ENCODE results near the gene KISS1.

The KISS1 gene

DNA sequence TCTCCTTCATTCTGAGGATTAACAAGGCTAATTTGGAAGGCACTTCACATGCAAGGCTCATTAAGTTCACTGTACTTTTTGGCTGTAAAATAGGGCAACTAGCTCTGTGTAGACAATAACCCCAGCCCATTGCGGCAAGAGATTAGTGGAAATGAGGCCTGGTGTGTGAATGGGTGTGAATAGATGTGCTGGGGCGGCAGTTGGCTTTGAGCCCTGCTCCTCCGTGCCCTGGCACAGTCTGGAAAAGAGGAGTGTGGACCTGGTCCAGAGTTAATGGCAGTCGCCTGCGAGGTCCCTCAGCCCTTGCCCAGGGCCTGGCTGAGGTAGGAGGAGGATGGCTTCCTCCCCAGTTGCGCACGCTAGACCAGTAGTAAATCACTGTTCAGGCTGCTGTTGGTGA, 4.8 kb downstream of the KISS1 start:
- TF ChIP-seq TAF1 (IDR thresholded peaks at IDR 0.05; ENCODE audit: borderline replicate concordance, insufficient read depth, low read length) (no peak), FOXP2 (optimal IDR thresholded peaks at IDR 0.05; ENCODE audit: borderline replicate concordance, extremely low read depth, extremely low read length, insufficient read depth) (no peak), SIN3A (IDR thresholded peaks at IDR 0.05; ENCODE audit: borderline replicate concordance, insufficient read depth, low read length) (no peak), POLR2AphosphoS5 (IDR thresholded peaks at IDR 0.05; ENCODE audit: low read depth, low read length) (no peak)
- TF ChIP-seq, protein P1, sequence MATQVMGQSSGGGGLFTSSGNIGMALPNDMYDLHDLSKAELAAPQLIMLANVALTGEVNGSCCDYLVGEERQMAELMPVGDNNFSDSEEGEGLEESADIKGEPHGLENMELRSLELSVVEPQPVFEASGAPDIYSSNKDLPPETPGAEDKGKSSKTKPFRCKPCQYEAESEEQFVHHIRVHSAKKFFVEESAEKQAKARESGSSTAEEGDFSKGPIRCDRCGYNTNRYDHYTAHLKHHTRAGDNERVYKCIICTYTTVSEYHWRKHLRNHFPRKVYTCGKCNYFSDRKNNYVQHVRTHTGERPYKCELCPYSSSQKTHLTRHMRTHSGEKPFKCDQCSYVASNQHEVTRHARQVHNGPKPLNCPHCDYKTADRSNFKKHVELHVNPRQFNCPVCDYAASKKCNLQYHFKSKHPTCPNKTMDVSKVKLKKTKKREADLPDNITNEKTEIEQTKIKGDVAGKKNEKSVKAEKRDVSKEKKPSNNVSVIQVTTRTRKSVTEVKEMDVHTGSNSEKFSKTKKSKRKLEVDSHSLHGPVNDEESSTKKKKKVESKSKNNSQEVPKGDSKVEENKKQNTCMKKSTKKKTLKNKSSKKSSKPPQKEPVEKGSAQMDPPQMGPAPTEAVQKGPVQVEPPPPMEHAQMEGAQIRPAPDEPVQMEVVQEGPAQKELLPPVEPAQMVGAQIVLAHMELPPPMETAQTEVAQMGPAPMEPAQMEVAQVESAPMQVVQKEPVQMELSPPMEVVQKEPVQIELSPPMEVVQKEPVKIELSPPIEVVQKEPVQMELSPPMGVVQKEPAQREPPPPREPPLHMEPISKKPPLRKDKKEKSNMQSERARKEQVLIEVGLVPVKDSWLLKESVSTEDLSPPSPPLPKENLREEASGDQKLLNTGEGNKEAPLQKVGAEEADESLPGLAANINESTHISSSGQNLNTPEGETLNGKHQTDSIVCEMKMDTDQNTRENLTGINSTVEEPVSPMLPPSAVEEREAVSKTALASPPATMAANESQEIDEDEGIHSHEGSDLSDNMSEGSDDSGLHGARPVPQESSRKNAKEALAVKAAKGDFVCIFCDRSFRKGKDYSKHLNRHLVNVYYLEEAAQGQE (IDR thresholded peaks at IDR 0.05; ENCODE audit: insufficient read depth in 1 of 2, low read depth in 2 of 2, low read length in 2 of 2), result no peak

DNA sequence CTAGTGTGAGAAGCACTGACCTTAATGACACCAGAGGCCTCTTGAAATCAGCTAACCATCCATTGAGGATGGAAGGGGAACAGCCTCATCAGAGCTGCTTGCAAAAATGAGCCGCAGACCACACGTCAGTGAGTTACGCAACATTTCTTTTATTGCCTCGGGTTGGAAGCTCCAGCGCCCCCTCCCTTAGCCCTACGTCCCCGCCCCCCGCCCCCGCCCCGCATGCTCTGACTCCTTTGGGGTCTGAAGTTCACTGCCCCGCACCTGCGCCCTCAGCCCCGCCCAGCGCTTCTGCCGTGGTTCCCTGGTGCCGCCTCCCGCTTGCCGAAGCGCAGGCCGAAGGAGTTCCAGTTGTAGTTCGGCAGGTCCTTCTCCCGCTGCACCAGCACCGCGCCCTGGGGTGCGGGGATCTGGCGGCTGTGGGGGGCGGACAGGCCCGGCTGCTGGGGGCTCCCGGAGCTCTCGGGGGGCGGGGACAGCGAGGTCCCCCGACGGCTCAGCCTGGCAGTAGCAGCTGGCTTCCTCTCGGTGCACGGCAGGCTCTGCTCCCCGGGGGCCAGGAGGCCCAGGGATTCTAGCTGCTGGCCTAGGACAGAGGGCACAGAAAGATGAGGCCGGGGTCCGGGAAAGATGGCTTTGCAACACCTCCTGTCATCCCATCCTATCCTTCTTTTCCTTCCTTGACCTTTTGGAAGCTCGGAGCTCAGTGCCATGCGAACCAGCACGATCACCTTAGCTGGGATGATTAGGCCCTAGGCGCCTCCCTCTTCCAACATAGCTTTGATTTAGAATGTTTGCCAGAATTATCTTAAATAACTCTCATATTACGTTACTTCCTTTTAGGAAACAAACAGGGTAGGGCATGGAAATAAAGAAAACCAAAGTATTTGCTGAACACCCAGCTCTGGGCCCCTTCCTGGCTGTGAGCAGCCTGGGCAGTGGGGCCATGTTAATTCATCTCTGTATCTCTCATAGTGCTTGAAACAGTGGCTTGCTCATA, 5.8 kb downstream of the KISS1 start:
- TF ChIP-seq SIN3A (IDR thresholded peaks at IDR 0.05; ENCODE audit: borderline replicate concordance, insufficient read depth, low read length), result no peak
- TF ChIP-seq TAF1 (IDR thresholded peaks at IDR 0.05; ENCODE audit: borderline replicate concordance, insufficient read depth, low read length), result no peak
- TF ChIP-seq FOXP2 (optimal IDR thresholded peaks at IDR 0.05; ENCODE audit: borderline replicate concordance, extremely low read depth, extremely low read length, insufficient read depth), result no peak
- TF ChIP-seq POLR2AphosphoS5 (IDR thresholded peaks at IDR 0.05; ENCODE audit: low read depth, low read length), result no peak
- TF ChIP-seq, protein P1 (IDR thresholded peaks at IDR 0.05; ENCODE audit: insufficient read depth in 1 of 2, low read depth in 2 of 2, low read length in 2 of 2), result no peak

DNA sequence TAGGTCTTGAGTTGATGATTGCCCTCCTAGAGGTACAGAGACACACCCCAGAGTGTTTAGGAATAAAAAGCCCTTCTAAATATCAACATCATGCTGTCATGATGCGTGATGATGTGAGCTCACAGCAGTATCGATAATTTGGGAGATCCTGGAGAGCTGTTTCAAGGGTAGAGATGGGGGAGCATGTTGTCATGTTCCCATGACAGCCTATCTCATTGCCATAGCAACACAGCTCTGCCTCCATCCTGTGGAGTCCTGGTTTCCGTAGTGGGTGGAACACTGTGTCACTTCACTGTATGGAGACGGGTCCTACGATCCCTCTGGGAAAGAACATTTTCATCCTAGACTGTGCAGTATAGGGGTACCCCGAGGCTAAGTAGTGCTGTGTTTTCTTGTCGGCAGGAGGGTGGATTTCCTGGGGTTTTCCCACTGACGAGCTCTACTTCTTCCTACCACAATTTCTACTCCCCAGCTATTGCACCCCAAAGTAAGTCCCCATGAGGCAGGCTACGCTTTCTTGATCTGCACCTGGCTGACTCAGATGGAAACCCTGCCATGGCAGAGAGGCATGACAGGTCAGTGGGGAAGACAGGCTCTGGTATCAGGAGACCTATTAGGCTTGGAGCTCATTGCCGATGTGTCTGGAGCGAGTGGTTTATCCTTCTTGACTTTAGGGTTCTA, 7.2 kb downstream of the KISS1 start:
- TF ChIP-seq POLR2AphosphoS5 (IDR thresholded peaks at IDR 0.05; ENCODE audit: low read depth, low read length) (no peak), SIN3A (IDR thresholded peaks at IDR 0.05; ENCODE audit: borderline replicate concordance, insufficient read depth, low read length) (no peak), FOXP2 (optimal IDR thresholded peaks at IDR 0.05; ENCODE audit: borderline replicate concordance, extremely low read depth, extremely low read length, insufficient read depth) (no peak), TAF1 (IDR thresholded peaks at IDR 0.05; ENCODE audit: borderline replicate concordance, insufficient read depth, low read length) (no peak)
- TF ChIP-seq, protein P1 (IDR thresholded peaks at IDR 0.05; ENCODE audit: insufficient read depth in 1 of 2, low read depth in 2 of 2, low read length in 2 of 2), result no peak

DNA sequence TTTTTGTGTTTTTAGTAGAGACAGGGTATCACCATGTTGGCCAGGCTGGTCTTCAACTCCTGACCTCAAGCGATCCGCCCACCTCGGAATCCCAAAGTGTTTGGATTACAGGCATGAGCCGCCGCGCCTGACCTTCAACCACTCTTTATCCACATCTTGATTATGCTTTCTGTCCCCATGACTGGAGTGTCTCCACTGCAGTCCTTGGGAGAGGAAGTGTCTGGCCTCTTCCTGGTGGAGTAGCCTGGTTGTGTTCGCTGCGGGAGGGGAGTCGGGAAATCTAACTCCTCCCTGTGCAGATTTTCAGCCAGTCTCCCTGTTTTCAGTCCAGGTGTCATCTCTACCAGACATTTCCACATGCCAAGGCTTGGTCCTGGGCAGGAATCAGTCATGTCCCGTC, 9.7 kb downstream of the KISS1 start:
- TF ChIP-seq SIN3A (IDR thresholded peaks at IDR 0.05; ENCODE audit: borderline replicate concordance, insufficient read depth, low read length) (no peak), FOXP2 (optimal IDR thresholded peaks at IDR 0.05; ENCODE audit: borderline replicate concordance, extremely low read depth, extremely low read length, insufficient read depth) (no peak), TAF1 (IDR thresholded peaks at IDR 0.05; ENCODE audit: borderline replicate concordance, insufficient read depth, low read length) (no peak), POLR2AphosphoS5 (IDR thresholded peaks at IDR 0.05; ENCODE audit: low read depth, low read length) (no peak)
- TF ChIP-seq, protein P1 (IDR thresholded peaks at IDR 0.05; ENCODE audit: insufficient read depth in 1 of 2, low read depth in 2 of 2, low read length in 2 of 2), result no peak
